Astrocyte (in vitro differentiated cells and primary cell): ENCODE results near the gene RABEP2. TPM values are rescaled to one million over a fixed set of nuclear protein-coding genes. Genes with fewer than 3 reads are reported as not detected.
"Not testable (repeated sequence)": the region's sequence is repeated elsewhere in the genome, so short reads cannot be mapped to it uniquely, and the experiment has no call there.

Source experiments
- DNase-seq: peaks from one replicate; pipeline ENCODE4 v3.0.0-alpha.2; 2010; ENCODE audit warnings: low read depth
- FAIRE-seq: peaks from 2 replicates; lab custom pipeline; 2011; peaks lifted over from hg19 to GRCh38; lab: Jason Lieb, UNC
- H2AFZ ChIP-seq: 2 replicates; pipeline ENCODE4 v1.6.0; 2012; ENCODE audit warnings: low read depth, low read length, inconsistent platforms
- H3K27ac ChIP-seq: 2 replicates; pipeline ENCODE4 v1.5.1; 2011; ENCODE audit warnings: low read depth, low read length, inconsistent platforms
- H3K27me3 ChIP-seq: 2 replicates; pipeline ENCODE4 v1.6.0; 2011; ENCODE audit warnings: low read length, inconsistent platforms; ENCODE audit not compliant: insufficient read depth
- H3K36me3 ChIP-seq: 2 replicates; pipeline ENCODE4 v1.5.1; 2011; ENCODE audit warnings: low read length, inconsistent platforms; ENCODE audit not compliant: insufficient read depth
- H3K4me1 ChIP-seq: 2 replicates; pipeline ENCODE4 v1.5.1; 2011; ENCODE audit warnings: low read length, inconsistent platforms; ENCODE audit not compliant: insufficient read depth
- H3K4me2 ChIP-seq: 2 replicates; pipeline ENCODE4 v1.6.0; 2012; ENCODE audit warnings: low read length, inconsistent platforms
- H3K4me3 ChIP-seq: 2 replicates; pipeline ENCODE4 v1.5.1; 2011; ENCODE audit warnings: low read depth, mild to moderate bottlenecking, low read length, inconsistent platforms; ENCODE audit not compliant: insufficient read depth
- H3K79me2 ChIP-seq: 2 replicates; pipeline ENCODE4 v1.6.0; 2012; ENCODE audit warnings: mild to moderate bottlenecking, low read length, inconsistent platforms; ENCODE audit not compliant: insufficient read depth
- H3K9ac ChIP-seq: 2 replicates; pipeline ENCODE4 v1.6.0; 2012; ENCODE audit warnings: mild to moderate bottlenecking, low read length, inconsistent platforms
- H3K9me3 ChIP-seq: 2 replicates; pipeline ENCODE4 v1.5.1; 2012; ENCODE audit warnings: low read depth, mild to moderate bottlenecking, low read length, inconsistent platforms; ENCODE audit not compliant: insufficient read depth
- H4K20me1 ChIP-seq: 2 replicates; pipeline ENCODE4 v1.6.0; 2012; ENCODE audit warnings: low read length, inconsistent platforms; ENCODE audit not compliant: insufficient read depth
- H3K27ac Mint-ChIP-seq: one replicate; pipeline ENCODE4 v1.8.0; 2021; ENCODE audit warnings: mild to moderate bottlenecking, mixed read lengths; ENCODE audit not compliant: unreplicated experiment
- H3K27me3 Mint-ChIP-seq: one replicate; pipeline ENCODE4 v1.8.0; 2021; ENCODE audit warnings: low read depth, mixed read lengths; ENCODE audit not compliant: unreplicated experiment
- H3K36me3 Mint-ChIP-seq: one replicate; pipeline ENCODE4 v1.8.0; 2021; ENCODE audit warnings: low read depth, mixed read lengths; ENCODE audit not compliant: unreplicated experiment
- H3K4me1 Mint-ChIP-seq: one replicate; pipeline ENCODE4 v1.8.0; 2021; ENCODE audit warnings: low read depth, mixed read lengths; ENCODE audit not compliant: unreplicated experiment
- H3K4me3 Mint-ChIP-seq: one replicate; pipeline ENCODE4 v1.8.0; 2021; ENCODE audit warnings: mild to moderate bottlenecking, moderate library complexity, mixed read lengths; ENCODE audit not compliant: unreplicated experiment
- H3K9me3 Mint-ChIP-seq: one replicate; pipeline ENCODE4 v1.8.0; 2021; ENCODE audit warnings: mild to moderate bottlenecking, mixed read lengths; ENCODE audit not compliant: unreplicated experiment
- CTCF ChIP-seq: IDR thresholded peaks from 2 replicates; pipeline ENCODE4 v1.5.1; 2011; ENCODE audit warnings: low read depth, mild to moderate bottlenecking, inconsistent platforms, low read length, moderate library complexity; ENCODE audit not compliant: insufficient read depth
- EZH2 ChIP-seq: IDR thresholded peaks from 2 replicates; pipeline ENCODE4 v1.6.1; 2012; ENCODE audit warnings: mild to moderate bottlenecking, low read length, inconsistent platforms; ENCODE audit not compliant: insufficient read depth
- total RNA-seq: library from RNA; stranded (reverse); gene quantifications from 2 replicates; pipeline ENCODE4 v1.2.1, GENCODE V29; 2021

Gene RABEP2
- total RNA-seq, 1 donor from 2014 or later, result 19.4 TPM

GRCh38 chr16:28930203-28930602, 5.2 kb upstream of the RABEP2 start:
- DNase-seq, result no peak
- Histone ChIP-seq H2AFZ (no peak overlapping the region), H3K4me1 (no peaks in the 10 kb centered on the region), H3K4me3 (no peak overlapping the region), H3K36me3 (no peaks in the 10 kb centered on the region), H3K9ac (no peak overlapping the region), H4K20me1 (no peaks in the 10 kb centered on the region), H3K9me3 (no peaks in the 10 kb centered on the region), H3K27ac (no peak overlapping the region), H3K4me2 (no peak overlapping the region), H3K79me2 (no peaks in the 10 kb centered on the region), H3K27me3 (no peaks in the 10 kb centered on the region)
- Mint-ChIP-seq H3K4me3 (no peak overlapping the region), H3K36me3 (no peaks in the 10 kb centered on the region), H3K4me1 (no peaks in the 10 kb centered on the region), H3K9me3 (no peaks in the 10 kb centered on the region), H3K27ac (no peak overlapping the region), H3K27me3 (peaks cover 12% of the 10 kb centered on the region)
- no peak for FAIRE-seq
- TF ChIP-seq EZH2 (no peak), CTCF (no peak)

- peaks cover 7% of the 10 kb centered on the region for H3K79me2 ChIP-seq
- no peak overlapping the region for H3K27ac Mint-ChIP-seq
- H3K4me3 ChIP-seq, result no peak overlapping the region
- no peak for DNase-seq
- no peaks in the 10 kb centered on the region for H3K9me3 ChIP-seq
- no peak overlapping the region for H3K27ac ChIP-seq
- no peak overlapping the region for H3K9ac ChIP-seq
- TF ChIP-seq CTCF (no peak), EZH2 (no peak)
- peaks cover 12% of the 10 kb centered on the region for H4K20me1 ChIP-seq
- H3K36me3 Mint-ChIP-seq, result no peaks in the 10 kb centered on the region
- H3K4me1 ChIP-seq, result peaks cover 4% of the 10 kb centered on the region
- H3K27me3 Mint-ChIP-seq, result peaks cover 4% of the 10 kb centered on the region
- H2AFZ ChIP-seq, result no peak overlapping the region
- H3K36me3 ChIP-seq, result no peaks in the 10 kb centered on the region
- no peak overlapping the region for H3K4me3 Mint-ChIP-seq
- no peaks in the 10 kb centered on the region for H3K27me3 ChIP-seq
- H3K4me1 Mint-ChIP-seq, result peaks cover 6% of the 10 kb centered on the region
- no peak overlapping the region for H3K4me2 ChIP-seq
- FAIRE-seq, result no peak
- no peaks in the 10 kb centered on the region for H3K9me3 Mint-ChIP-seq
These were observed 2.8 kb upstream of the RABEP2 start for GRCh38 chr16:28927815-28928214.

- not testable (repeated sequence) for H3K27me3 ChIP-seq, H3K9me3 ChIP-seq, H3K79me2 ChIP-seq, H3K36me3 ChIP-seq, FAIRE-seq, H2AFZ ChIP-seq, H3K27ac ChIP-seq, DNase-seq, H3K9me3 Mint-ChIP-seq, H3K36me3 Mint-ChIP-seq, H3K4me1 ChIP-seq, H3K27me3 Mint-ChIP-seq, H3K4me1 Mint-ChIP-seq
- Histone ChIP-seq H3K4me2 (peak overlapping the region; percentile 99), H3K4me3 (peak overlapping the region; percentile 79), H4K20me1 (peaks cover 12% of the 10 kb centered on the region), H3K9ac (peak overlapping the region; percentile 93)
- H3K4me3 Mint-ChIP-seq, result peak overlapping the region; percentile 92
- peak overlapping the region; percentile 99 for H3K27ac Mint-ChIP-seq
These were observed 1.2 kb upstream of the RABEP2 start for GRCh38 chr16:28926284-28926683.
